HG02870 (cell line): ENCODE data around the gene PLSCR1.
"Not testable (repeated sequence)": the region's sequence is repeated elsewhere in the genome, so short reads cannot be mapped to it uniquely, and the experiment has no call there.

Source experiments
- ATAC-seq: cut with Tn5 transposase; IDR thresholded peaks from one replicate; pipeline ENCODE4 v1.9.1; 2021; ENCODE audit warnings: mild to moderate bottlenecking, moderate library complexity; ENCODE audit not compliant: unreplicated experiment

Gene PLSCR1

GRCh38 chr3:146550743-146551510 lies 6.5 kb upstream of the PLSCR1 start:
- ATAC-seq: peak; percentile 98

GRCh38 chr3:146550070-146550615 lies 5.7 kb upstream of the PLSCR1 start:
- no peak for ATAC-seq

GRCh38 chr3:146547235-146547835 lies 2.9 kb upstream of the PLSCR1 start:
- no peak for ATAC-seq

GRCh38 chr3:146546366-146546965 lies 2.1 kb upstream of the PLSCR1 start:
- ATAC-seq: no peak

GRCh38 chr3:146544929-146545528 lies 622 bp upstream of the PLSCR1 start:
- no peak for ATAC-seq

GRCh38 chr3:146543461-146544001 lies 876 bp downstream of the PLSCR1 start:
- ATAC-seq: peak; percentile 3

- ATAC-seq: no peak
These were observed 1.4 kb downstream of the PLSCR1 start for GRCh38 chr3:146542978-146543377.

- no peak for ATAC-seq
These were observed 2.2 kb downstream of the PLSCR1 start for GRCh38 chr3:146542179-146542578.

- ATAC-seq: no peak
These were observed 3.4 kb downstream of the PLSCR1 start for GRCh38 chr3:146540978-146541377.

- peak; percentile 28 for ATAC-seq
These were observed 4.2 kb downstream of the PLSCR1 start for GRCh38 chr3:146540236-146540635.

GRCh38 chr3:146539315-146539714 lies 5.1 kb downstream of the PLSCR1 start:
- no peak for ATAC-seq

- ATAC-seq: no peak
These were observed 6.8 kb downstream of the PLSCR1 start for GRCh38 chr3:146537603-146538002.

- ATAC-seq: no peak
These were observed 7.7 kb downstream of the PLSCR1 start for GRCh38 chr3:146536681-146537080.

- no peak for ATAC-seq
These were observed 12.0 kb downstream of the PLSCR1 start for GRCh38 chr3:146532406-146532805.

GRCh38 chr3:146530609-146531008 lies 13.8 kb downstream of the PLSCR1 start:
- no peak for ATAC-seq

GRCh38 chr3:146529021-146529420 lies 15.4 kb downstream of the PLSCR1 start:
- no peak for ATAC-seq

GRCh38 chr3:146524961-146525360 lies 19.4 kb downstream of the PLSCR1 start:
- no peak for ATAC-seq

GRCh38 chr3:146523531-146523930 lies 20.9 kb downstream of the PLSCR1 start:
- ATAC-seq: no peak

GRCh38 chr3:146522174-146523158 lies 21.9 kb downstream of the PLSCR1 start:
- not testable (repeated sequence) for ATAC-seq

GRCh38 chr3:146521394-146521793 lies 23.0 kb downstream of the PLSCR1 start:
- ATAC-seq: no peak
